GM21515 (cell line): ENCODE data around the gene TOX2.

Source experiments
- ATAC-seq: cut with Tn5 transposase; IDR thresholded peaks from one replicate; pipeline ENCODE4 v1.9.1; 2021; ENCODE audit not compliant: unreplicated experiment

TOX2 gene

DNA sequence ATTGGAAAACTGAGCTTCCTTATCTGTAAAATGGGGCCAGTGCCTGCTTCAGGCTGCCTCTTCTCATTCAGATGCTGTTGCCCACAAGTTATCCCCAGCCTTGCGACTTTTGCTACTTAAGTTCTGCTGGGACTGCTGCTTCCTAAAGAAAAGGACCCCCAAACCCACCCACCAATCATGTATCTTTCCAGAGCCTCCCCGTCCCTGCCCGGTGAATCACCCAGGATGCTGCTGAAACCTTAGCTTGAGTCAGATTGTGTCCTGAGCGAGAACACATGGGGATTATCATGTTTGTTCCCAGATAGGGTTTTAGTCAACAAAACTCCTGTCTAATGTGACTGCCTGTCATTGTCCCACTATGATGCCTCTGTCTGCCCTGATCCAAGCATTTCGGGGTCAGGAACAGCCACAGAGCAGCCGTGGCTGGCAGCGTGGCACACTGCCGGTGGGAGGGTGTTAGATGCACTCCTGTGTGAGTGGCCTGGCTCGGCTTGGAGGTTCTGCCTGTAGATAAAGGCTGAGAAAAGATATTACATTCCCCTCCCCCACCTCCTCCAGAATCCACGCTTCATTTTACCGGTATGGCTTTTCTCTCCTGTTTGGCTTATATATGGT is 79.9 kb downstream of the TOX2 start:
- no peak for ATAC-seq

DNA sequence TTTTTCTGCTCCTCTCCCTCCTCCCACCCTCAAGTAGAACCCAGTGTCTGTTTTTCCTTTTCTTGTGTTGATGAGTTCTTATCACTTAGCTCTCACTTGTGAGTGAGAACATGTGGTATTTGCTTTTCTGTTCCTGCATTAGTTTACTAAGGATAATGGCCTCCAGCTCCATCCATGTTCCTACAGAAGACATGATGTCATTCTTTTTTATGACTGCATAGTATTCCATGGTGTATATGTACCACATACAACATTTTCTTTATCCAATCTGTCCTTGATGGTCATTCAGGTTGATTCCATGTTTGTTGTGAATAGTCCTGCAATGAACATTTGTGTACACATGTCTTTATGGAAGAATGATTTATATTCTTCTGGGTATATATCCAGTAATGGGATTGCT is 81.0 kb downstream of the TOX2 start:
- ATAC-seq: no peak

DNA sequence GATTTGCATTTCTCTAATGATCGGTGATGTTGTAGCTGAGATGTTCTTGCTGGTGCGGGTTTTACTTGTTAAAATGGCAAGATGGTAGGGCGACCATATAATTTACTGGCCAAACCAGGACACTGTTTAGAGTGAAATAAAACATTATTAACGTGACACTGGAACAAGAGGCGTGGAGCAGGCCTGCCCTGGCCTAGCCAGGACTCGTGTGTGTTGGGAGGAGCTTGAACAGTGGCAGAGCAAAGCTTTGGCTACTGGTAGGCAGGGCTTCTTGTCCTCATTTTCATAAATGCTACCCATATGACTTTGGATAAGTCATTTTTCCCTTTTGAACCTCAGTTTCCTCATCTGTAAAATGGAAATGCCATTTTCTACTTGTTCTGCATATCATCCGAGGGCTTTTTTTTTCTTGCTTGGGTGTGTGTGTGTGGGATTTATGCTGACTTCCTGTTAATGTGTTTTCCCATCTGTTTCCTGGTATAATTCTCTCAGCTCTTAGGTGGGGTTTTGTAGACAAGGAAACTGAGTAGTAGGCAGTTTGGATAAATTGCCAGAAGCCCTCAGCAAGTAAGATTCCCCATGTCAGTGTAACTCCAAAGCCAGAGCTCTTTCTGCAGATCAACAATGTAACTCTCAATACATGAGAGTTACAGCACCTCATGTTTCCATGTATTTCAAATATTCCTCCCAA is 81.7 kb downstream of the TOX2 start:
- ATAC-seq: no peak

DNA sequence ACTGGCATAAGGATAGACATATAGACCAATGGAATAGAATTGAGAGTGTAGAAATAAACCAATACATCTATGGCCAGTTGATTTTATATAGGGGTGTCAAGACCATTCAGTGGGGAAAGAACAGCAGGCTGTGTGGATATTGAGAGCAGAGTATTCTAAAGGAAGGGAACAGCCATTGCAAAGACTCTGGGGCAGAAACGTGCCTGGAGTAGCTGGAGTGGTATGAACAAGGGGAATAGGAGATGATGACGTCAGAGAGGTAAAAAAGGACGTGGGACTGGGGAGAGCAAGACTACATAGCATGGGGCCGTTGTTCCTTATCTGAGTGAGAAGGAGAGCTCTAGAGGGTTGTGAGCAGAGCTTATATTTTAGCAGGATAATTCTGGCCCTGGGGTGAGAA is 85.2 kb downstream of the TOX2 start:
- no peak for ATAC-seq

DNA sequence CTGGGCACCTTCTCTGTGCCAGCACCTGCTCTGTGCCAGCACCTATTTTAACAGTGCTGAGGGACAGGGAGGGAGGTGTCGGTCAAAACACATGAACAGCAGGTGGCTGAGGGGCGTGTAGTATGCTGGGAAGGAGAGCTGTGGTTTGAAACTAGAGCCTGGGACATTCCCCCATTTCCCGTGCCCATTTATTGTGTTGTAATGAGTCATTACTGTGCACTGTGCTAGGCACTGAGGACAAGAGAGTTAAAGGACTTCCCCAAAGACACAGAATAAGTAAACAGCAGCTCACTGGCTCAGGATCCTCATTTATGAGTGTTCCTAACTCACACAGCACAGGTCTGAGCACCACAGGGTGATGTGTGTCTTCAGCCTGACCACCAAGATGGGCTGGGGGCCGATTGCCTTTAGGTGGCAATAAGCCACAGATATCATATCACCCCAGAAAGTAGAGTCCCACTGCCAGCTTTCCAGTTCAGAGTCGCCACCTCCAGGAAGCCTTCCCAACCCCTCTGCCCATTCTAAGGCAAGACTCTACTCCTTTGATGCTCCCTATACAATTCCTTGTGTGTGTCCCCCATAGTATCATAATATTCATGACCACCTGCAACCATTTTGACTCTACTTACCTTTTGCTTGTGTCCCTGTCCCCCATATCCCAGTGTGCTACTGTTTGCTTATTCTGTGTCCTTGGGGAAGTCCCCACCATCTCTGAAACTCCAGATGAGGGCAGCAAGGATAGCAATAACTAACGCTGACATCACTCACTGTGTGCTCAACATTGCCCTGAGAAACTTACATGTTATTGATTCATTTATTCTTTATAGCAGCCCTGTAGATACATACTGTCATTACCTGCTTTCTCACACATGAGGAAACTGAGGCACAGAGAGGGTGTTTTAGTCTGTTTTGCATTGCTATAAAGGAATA is 87.3 kb downstream of the TOX2 start:
- ATAC-seq: no peak

DNA sequence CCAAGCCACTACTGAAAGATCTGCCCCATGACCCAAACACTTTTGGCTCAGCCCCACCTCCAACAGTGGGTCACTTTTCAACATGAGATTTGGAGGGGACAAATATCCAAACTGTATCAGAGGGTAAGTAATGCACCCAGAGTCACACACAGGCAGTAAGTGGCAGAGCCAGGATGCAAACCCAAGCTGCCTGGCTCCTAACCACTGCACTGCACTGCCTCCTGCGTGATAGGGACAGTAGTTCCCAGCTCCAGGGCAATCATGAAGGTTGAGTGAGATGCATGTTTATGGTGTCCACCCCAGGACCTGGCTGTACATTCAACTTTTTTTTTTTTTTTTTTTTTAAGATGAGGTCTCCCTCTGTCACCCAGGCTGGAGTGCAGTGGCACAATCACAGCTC is 88.2 kb downstream of the TOX2 start:
- no peak for ATAC-seq

DNA sequence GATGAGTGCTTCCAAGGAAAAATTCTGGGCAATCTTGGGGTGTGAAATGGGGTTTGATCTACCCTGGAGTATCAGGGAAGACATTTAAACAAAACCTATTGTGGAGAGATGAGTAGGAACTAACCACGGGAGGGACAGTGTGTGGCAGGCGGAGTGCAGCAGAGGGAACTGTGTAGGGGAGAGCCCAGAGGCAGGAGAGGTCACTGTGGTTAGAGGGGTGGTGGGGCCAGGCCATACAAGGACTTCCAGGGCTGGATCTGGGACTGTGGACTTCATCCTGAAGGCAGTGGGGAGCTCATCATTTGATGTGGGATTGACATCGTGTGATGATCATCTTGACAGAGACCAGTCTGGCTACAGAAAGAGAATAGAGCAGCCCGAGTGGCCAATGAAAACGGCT is 89.0 kb downstream of the TOX2 start:
- no peak for ATAC-seq

DNA sequence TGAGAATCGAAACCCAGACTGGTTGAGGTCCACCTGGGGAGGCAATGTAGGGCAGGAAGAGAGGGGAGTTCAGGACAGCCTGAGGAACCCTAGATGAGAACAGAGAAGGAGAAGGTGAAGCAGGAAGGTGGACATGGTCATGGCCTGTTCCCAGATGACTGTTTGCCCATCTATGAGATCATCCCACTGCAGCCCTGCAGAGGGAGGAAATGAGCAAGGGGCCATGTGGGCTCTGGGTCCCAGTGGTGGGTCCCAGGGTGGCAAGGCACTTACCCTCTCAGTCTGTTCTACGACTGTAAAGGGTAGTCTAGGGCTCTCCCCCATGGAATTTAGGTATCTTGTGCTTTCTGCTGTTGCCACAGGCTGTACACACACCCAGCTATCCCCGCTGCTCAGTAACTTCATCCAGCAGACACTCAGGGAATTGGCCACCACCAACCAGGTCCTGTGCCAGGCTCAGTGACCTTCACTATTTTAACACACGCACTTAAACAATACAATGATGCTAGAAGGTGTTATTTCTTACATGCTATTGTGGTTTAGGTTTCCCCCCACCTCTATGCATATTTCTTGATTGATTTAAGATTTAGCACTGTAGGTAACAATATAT is 89.8 kb downstream of the TOX2 start:
- no peak for ATAC-seq

DNA sequence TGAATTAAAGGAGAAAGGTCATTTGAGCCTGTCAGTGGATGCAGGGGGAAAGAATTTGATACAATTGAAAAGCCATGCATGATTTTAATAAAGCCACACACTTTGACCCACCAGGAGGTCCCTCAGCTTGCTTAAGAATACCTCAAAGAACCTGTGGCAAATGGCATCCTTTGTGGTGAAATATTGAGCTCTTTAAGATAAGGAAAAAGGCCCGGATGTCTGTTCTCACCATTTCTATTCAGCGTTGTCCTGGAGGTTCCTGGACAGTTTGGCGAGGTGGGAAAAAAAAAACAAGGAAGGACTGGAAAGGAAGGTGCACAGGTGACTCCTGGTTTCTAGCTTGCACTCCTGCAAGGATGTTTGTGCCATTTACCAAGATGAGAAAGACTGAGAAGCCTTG is 91.0 kb downstream of the TOX2 start:
- ATAC-seq: no peak

DNA sequence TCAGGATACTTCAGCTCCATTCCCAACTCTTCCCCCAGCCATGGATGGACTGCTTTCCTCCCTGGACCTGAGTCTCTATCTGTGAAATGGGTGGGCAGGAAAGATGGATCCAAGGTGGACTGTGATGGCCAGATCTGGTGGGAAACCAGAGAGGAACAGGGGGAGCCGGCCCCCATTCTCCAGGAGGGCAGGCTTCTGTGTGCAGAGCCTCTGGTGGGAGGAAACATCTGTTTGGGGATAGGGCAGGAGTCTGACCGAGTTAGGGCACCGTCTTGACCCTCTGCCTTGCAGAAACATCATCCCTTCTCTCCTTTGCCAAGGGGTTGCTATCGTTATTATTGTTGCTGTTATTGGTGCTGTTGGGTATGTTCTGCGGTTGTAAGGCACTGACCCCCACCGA is 91.5 kb downstream of the TOX2 start:
- no peak for ATAC-seq

DNA sequence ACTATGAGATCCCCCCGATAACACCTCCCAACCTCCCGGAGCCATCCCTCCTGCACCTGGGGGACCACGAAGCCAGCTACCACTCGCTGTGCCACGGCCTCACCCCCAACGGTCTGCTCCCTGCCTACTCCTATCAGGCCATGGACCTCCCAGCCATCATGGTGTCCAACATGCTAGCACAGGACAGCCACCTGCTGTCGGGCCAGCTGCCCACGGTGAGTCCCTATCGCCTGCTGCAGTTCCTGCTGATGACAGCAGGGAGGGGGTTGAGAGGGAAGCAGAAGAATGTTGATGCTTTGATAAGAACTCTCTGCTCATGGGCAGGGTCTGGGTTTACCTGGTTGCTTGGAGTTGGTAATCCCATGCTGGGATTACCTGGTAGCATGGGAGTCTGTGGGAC is 91.9 kb downstream of the TOX2 start:
- ATAC-seq: no peak

DNA sequence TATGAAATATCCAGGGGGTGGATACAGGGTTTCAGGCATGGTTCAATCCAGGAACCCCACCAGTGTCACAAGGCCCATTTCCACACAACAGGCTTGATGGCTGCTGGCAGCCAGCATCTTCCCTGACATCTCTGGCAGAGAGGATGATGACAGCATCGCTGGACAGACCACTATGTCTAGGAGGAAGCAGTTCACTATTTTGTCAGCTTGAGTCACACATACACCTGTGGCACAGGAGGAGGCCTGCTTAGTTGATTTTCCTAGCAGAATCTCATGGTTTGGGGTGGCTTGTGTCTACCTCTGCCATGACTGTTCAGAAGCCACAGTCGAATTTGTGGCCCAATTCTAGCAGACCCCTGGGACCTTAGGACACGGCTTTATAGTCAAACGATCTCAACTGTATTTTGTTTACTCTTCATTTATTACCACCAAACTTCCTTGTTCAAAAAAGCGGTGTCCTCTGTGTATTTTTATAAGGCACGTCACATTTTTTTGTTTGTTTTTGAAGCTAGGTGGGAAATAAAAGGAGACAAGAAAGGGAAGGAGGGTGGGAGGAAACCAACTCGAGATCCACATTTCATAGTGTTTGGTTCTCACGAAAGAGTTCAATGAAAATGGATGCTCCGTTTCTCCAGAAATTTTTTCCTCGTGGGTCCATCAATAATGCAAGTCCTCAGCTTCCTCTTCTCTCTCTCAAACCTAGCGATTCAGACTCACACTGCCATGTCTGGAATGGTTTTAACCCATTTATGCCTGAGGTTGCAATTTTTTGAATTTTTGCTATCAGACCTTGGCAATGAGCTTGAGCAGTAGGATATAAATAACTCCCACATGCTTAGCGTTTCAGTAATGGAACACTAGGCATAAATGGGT is 94.4 kb downstream of the TOX2 start:
- ATAC-seq: no peak

DNA sequence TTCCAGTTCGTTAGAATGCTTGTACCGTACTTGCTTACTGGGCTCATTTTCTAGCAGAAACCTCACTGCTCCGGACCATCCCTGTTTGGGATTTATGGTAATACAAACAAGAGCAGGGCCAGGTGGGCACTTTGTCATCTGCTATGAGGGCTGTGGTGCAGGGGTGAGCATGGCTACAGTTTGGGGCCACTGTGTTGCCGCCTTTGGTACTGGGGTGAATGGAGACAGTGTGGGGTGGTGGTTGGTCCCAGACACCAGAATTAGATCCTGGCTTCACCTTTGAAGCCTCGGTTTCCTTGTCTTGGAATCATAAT is 95.0 kb downstream of the TOX2 start:
- no peak for ATAC-seq

DNA sequence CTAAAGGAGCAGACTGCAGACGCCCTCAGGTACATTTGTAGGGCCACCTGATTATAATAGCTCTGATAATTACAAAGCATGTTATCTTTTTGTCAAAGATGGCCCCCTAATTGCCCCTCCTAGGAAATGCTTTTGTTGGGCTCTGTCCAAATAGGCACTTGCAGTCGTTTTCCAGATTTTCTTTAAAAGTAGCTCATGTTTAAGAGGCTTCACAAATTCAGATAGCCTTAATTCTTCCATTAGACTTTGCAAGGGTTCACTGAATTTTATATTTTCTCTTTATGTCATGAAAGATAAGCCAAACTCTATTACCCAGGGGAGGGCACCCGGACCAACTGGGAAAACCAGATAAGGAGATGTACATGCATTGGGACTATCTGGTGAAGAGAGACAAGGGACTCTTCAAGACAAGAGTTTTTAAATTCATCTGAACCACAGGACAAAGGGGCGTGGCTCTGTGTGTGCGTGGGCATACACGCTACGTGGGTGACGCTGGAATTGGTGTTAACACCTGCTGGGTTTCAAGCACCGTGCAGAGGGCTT is 95.6 kb downstream of the TOX2 start:
- ATAC-seq: no peak

DNA sequence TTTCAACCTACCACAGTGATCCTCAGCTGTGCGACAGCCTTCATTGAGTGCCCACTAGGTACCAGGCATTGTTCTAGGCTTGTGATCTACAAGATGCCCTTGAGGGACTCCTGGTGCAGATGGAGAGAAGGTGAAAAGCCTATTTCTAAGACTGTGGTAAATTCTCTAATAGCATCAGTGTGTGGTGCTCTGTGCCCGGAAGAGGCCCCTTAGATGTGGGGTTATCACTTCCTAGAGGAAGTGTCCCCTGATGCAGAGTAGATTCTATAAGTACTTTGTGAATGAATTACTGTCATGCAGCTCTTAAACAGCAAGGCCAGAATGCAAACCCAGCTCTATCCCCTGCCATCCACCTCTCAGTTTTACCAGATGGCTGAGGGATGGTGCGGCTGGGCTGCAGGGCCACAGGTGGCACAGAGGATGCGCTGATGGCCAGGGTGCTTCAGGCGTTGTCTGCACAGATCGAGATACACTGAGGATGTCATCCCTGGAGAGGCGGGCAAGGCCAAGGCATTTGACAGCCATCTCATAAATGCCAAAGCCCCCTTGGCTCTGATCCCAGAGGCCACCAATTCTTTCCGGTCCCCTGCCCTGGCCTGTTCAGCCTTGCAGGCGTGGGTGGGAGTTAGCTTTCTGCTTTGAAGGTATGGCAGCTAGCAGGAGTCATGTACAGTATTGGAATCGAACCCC is 96.7 kb downstream of the TOX2 start:
- no peak for ATAC-seq

DNA sequence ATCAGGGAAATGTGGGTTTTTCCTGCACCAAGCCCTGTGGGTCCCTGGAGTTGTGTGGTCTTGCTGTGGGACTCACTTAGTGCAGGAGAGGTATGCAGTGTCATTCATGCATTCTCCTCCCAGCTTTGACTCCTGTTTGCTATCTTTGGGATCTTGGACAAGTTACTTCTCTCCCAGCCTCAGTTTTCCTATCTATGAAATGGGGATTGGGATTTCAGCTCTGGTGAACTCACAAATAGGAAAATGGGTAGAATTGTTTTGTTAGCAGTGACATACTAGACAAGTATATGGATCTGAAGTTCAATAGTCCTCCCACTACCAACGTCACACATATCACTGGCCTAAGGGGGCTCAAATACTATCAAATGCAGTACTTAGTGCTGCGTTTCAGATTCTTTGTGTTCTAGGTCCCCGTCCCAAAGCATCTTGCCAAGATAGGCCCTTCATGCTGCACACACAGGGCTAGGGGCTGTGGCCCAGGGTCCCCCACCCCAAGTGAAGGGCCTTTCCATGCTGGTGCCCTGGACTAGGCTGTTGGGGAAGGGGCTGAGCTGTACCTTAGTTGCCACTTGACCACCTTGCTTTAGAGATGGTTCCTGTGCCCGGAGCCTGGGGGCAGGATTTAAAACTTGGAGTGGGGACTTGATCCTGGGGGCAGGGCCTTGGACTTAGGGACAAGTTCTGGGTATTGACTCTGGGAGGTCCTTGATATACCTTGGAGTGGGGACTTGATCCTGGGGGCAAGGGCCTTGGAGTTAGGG is 98.0 kb downstream of the TOX2 start:
- ATAC-seq: no peak

DNA sequence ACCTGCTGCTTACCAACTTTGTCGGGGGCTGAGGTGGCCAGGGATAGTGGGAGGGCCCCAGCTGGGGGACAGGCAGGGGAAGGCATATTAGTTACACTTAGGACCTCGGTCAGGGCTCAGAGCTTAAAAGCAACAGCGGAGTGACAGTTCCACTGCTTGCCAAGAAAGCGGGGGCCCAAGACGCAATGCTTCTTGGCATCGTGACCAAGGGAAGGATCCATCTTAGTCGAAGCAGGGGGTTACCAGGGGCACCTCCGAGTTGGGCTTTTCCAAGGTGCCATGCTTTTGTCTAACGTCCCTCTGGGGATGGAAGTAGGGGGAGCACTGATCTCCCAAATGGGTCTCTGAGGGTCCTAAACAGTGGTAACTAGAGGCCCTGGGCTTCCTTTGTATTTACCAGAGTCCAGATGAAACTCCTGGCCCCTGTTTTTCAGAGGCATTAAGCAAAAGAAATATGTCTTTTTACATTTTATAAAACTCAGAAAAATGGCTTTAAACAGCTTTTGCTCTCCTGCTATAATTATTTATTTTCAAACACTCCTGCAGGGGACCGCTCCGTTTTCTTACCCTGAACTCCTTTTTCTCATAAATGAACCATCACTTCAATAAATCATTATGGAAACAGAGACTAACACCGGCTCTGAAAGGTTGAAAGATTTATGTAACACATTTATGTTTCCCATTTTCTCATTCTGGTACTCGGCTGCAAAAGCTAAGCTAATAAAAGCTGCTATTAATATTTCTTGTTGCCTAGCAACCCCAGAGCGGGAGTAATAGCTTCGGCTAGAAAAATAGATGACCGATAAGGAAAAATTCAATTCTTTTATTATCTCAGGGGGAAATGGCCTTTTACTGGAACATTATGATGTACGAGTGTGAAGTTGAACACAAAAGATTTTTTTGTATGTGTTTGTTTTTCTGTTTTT is 100.4 kb downstream of the TOX2 start:
- no peak for ATAC-seq

DNA sequence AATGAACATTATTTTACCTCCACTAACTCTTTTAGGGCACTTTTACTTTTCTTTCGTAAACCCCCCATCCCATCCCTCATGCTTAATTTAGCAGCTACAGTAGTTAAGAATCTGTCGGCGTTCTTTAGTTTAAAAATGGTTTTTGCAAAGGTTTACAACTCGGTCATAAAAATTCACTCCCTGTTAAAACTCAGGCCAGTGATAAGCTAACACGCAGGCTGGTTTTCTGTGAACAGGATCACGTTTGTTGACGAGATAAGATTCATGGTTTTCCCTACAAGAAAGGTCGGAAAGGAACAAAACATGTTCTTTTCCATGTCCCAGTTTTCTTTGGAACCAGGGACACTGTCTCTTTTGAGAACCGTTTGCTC is 101.1 kb downstream of the TOX2 start:
- no peak for ATAC-seq
